H1 (cell line): ENCODE measurements around the gene ADAMTSL2. TPM values are rescaled to one million over a fixed set of nuclear protein-coding genes. Genes with fewer than 3 reads are reported as not detected.

Experiments
- CBX5 ChIP-seq: fragments of 300-800, 300-1000 bp; sonication (generic); IDR thresholded peaks from 2 replicates; pipeline ENCODE4 v1.7.1; 2016; ENCODE audit warnings: antibody characterized with exemption, low read length, low read depth
- CREB1 ChIP-seq: IDR thresholded peaks from 2 replicates; pipeline ENCODE4 v1.6.1; 2012; ENCODE audit warnings: inconsistent platforms
- HDAC2 ChIP-seq, 2 experiments: fragments of 300-600 bp in 1 of 2; sonication (generic) in 1 of 2; IDR thresholded peaks; 2 replicates each; pipeline ENCODE4 v1.6.1; 2011 to 2012; ENCODE audit warnings: low read depth in 2 of 2, low read length in 2 of 2, mild to moderate bottlenecking in 2 of 2, moderate library complexity in 2 of 2, borderline replicate concordance in 1 of 2, inconsistent platforms in 1 of 2
- NANOG ChIP-seq: IDR thresholded peaks from 2 replicates; pipeline ENCODE4 v1.6.1; 2011; ENCODE audit warnings: low read length, low read depth, mild to moderate bottlenecking, inconsistent platforms; ENCODE audit not compliant: insufficient read depth, poor library complexity, severe bottlenecking
- NRF1 ChIP-seq: IDR thresholded peaks from 2 replicates; pipeline ENCODE4 v1.6.1; 2011; ENCODE audit warnings: mild to moderate bottlenecking, low read depth, low read length, improper control_type of control experiment
- SIN3A ChIP-seq, 2 experiments: IDR thresholded peaks in 1 of 2; conservative IDR thresholded peaks in 1 of 2; 2 replicates each; pipeline ENCODE4 v1.6.1; 2011 to 2012; ENCODE audit warnings: low read length in 2 of 2, improper control_type of control experiment in 1 of 2, low read depth in 1 of 2, mild to moderate bottlenecking in 1 of 2
- TBP ChIP-seq: IDR thresholded peaks from 2 replicates; pipeline ENCODE4 v1.6.1; 2011; ENCODE audit warnings: low read depth, low read length, improper control_type of control experiment
- polyA plus RNA-seq, 7 experiments: library from polyadenylated mRNA; depleted of rRNA in 3 of 7; stranded (reverse) in 5 of 7; unstranded in 2 of 7; fragments of >200 nt in 5 of 7; fragments of 200-250 nt in 2 of 7; gene quantifications; 1 replicate in 5 of 7; 2 replicates in 1 of 7; 4 replicates in 1 of 7; pipeline versions ENCODE4 v1.2.1 to v1.2.3, GENCODE V29; 2011 to 2013; ENCODE audit warnings: missing spikeins in 2 of 7, mixed read lengths in 2 of 7
- total RNA-seq: library from RNA; stranded (reverse); fragmentation: NEBNext Ultra II Directional; extraction: Animal tissue kit (Norgen Biotek cat#: 25700); gene quantifications from 2 replicates; pipeline ENCODE4 v1.2.1, GENCODE V29; 2021
- TF ChIP-seq, protein P1 (sequence below): fragments of 300-600 bp; sonication (generic); IDR thresholded peaks from 2 replicates; pipeline ENCODE4 v1.7.1; 2012; ENCODE audit warnings: low read length, moderate library complexity, mild to moderate bottlenecking, inconsistent platforms; ENCODE audit not compliant: insufficient replicate concordance

Gene ADAMTSL2
- total and polyA plus RNA-seq, 2 of the 8 experiments (the other 6 are each of a cell fraction or from before 2014, with no cell fraction given): 0.74 to 0.76 TPM

DNA sequence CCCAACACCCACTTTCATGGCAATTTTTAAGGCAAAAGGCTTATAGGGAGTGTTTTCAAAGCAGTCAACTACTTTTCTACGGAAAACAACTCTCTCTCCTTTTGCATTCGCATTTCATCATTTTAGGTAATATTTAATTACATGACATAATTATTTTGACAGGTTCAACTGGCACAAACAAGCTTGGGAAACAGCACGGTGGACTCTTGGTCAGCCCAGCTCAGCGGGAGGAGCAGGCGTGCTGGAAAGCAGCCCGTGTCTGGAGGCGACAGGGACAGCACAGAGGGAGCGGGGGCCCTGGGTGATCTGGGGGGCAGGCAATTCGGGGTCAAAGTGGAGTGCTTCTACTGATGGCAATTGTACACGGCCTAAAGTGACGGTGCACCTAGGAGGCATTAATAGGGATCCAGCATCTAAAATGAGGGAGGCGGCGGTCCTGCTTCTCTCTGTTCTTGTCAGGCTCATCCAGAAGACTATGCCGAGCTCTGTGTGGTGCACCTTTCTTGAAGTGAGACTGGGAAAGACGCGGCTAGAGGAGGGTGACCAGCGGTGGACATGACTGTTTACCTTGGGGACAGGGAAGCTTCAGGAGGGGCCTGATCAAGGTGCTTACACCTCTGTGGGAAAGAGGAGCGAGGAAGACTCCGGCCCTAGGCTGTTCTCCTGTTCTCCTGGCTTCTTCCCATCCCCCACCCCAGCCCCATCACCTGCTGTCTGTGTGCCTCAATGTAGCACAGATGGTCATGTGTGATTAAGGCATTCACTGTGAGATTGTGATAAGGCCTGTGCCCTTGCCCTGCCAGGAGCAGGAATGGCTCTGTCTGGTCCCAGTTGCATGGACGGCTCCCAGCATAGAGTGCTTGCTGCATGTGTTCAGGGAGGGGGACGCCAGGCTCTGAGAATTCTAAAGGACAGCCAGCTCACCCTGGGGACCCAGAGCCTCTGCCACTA is 13.1 kb upstream of the ADAMTSL2 start (continued):
- TF ChIP-seq, protein P1, sequence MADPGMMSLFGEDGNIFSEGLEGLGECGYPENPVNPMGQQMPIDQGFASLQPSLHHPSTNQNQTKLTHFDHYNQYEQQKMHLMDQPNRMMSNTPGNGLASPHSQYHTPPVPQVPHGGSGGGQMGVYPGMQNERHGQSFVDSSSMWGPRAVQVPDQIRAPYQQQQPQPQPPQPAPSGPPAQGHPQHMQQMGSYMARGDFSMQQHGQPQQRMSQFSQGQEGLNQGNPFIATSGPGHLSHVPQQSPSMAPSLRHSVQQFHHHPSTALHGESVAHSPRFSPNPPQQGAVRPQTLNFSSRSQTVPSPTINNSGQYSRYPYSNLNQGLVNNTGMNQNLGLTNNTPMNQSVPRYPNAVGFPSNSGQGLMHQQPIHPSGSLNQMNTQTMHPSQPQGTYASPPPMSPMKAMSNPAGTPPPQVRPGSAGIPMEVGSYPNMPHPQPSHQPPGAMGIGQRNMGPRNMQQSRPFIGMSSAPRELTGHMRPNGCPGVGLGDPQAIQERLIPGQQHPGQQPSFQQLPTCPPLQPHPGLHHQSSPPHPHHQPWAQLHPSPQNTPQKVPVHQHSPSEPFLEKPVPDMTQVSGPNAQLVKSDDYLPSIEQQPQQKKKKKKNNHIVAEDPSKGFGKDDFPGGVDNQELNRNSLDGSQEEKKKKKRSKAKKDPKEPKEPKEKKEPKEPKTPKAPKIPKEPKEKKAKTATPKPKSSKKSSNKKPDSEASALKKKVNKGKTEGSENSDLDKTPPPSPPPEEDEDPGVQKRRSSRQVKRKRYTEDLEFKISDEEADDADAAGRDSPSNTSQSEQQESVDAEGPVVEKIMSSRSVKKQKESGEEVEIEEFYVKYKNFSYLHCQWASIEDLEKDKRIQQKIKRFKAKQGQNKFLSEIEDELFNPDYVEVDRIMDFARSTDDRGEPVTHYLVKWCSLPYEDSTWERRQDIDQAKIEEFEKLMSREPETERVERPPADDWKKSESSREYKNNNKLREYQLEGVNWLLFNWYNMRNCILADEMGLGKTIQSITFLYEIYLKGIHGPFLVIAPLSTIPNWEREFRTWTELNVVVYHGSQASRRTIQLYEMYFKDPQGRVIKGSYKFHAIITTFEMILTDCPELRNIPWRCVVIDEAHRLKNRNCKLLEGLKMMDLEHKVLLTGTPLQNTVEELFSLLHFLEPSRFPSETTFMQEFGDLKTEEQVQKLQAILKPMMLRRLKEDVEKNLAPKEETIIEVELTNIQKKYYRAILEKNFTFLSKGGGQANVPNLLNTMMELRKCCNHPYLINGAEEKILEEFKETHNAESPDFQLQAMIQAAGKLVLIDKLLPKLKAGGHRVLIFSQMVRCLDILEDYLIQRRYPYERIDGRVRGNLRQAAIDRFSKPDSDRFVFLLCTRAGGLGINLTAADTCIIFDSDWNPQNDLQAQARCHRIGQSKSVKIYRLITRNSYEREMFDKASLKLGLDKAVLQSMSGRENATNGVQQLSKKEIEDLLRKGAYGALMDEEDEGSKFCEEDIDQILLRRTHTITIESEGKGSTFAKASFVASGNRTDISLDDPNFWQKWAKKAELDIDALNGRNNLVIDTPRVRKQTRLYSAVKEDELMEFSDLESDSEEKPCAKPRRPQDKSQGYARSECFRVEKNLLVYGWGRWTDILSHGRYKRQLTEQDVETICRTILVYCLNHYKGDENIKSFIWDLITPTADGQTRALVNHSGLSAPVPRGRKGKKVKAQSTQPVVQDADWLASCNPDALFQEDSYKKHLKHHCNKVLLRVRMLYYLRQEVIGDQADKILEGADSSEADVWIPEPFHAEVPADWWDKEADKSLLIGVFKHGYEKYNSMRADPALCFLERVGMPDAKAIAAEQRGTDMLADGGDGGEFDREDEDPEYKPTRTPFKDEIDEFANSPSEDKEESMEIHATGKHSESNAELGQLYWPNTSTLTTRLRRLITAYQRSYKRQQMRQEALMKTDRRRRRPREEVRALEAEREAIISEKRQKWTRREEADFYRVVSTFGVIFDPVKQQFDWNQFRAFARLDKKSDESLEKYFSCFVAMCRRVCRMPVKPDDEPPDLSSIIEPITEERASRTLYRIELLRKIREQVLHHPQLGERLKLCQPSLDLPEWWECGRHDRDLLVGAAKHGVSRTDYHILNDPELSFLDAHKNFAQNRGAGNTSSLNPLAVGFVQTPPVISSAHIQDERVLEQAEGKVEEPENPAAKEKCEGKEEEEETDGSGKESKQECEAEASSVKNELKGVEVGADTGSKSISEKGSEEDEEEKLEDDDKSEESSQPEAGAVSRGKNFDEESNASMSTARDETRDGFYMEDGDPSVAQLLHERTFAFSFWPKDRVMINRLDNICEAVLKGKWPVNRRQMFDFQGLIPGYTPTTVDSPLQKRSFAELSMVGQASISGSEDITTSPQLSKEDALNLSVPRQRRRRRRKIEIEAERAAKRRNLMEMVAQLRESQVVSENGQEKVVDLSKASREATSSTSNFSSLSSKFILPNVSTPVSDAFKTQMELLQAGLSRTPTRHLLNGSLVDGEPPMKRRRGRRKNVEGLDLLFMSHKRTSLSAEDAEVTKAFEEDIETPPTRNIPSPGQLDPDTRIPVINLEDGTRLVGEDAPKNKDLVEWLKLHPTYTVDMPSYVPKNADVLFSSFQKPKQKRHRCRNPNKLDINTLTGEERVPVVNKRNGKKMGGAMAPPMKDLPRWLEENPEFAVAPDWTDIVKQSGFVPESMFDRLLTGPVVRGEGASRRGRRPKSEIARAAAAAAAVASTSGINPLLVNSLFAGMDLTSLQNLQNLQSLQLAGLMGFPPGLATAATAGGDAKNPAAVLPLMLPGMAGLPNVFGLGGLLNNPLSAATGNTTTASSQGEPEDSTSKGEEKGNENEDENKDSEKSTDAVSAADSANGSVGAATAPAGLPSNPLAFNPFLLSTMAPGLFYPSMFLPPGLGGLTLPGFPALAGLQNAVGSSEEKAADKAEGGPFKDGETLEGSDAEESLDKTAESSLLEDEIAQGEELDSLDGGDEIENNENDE: no peak
- TF ChIP-seq NANOG: no peak
- no peak for TF ChIP-seq NRF1
- TF ChIP-seq TBP: no peak
- no peak for TF ChIP-seq CBX5
- no peak for TF ChIP-seq CREB1
- no peak for TF ChIP-seq HDAC2 (IDR thresholded peaks at IDR 0.05; ENCODE audit: borderline replicate concordance in 1 of 2, low read depth in 2 of 2, low read length in 2 of 2)
- TF ChIP-seq SIN3A (conservative IDR thresholded peaks at IDR 0.05 in 1 of 2, IDR thresholded peaks at IDR 0.05 in 1 of 2; ENCODE audit: low read depth in 1 of 2, low read length in 2 of 2): no peak
